Ovary (tissue), 9 donors: ENCODE results near the gene SPSB1. TPM values are rescaled to one million over a fixed set of nuclear protein-coding genes. Genes with fewer than 3 reads are reported as not detected.
A peak's percentile ranks its signal among the peaks of the same experiment; 100 is the strongest.

Experiments
- DNase-seq, 5 donors: peaks; one replicate each; pipeline ENCODE4 v3.0.0-alpha.2; 2019 to 2020
- H3K27ac ChIP-seq, 2 donors: fragments of 200-600 bp; one replicate each; pipeline versions ENCODE4 v1.5.1 to v1.8.0; 2019 to 2022
- H3K27me3 ChIP-seq: fragments of 200-600 bp; one replicate; pipeline ENCODE4 v1.8.0; 2022
- H3K36me3 ChIP-seq: fragments of 200-600 bp; sonication (generic); one replicate; pipeline ENCODE4 v1.5.1; 2019
- H3K4me1 ChIP-seq: one replicate; pipeline ENCODE4 v1.8.1; 2013; ENCODE audit warnings: mild to moderate bottlenecking, moderate library complexity; ENCODE audit not compliant: insufficient read depth
- H3K4me3 ChIP-seq: fragments of 200-600 bp; sonication (generic); one replicate; pipeline ENCODE4 v1.5.1; 2017
- H3K9me3 ChIP-seq, 2 donors: fragments of 200-600 bp in 1 of 2; sonication (generic) in 1 of 2; one replicate each; pipeline versions ENCODE4 v1.5.1 to v1.8.1; 2013 to 2019; ENCODE audit warnings: mild to moderate bottlenecking in 1 of 2, moderate library complexity in 1 of 2
- CTCF ChIP-seq, 3 donors: fragments of 450-650 bp in 2 of 3; fragments of 200-600 bp in 1 of 3; IDR thresholded peaks; one replicate each; pipeline versions ENCODE4 v1.5.1 to v1.8.0; 2016 to 2022; ENCODE audit warnings: antibody characterized with exemption in 3 of 3, mild to moderate bottlenecking in 1 of 3
- EP300 ChIP-seq: sonication (generic); formaldehyde crosslinking; IDR thresholded peaks from one replicate; pipeline ENCODE4 v1.6.1; 2017; ENCODE audit warnings: antibody characterized with exemption
- POLR2A ChIP-seq: fragments of 450-650 bp; IDR thresholded peaks from one replicate; pipeline ENCODE4 v1.6.1; 2017; ENCODE audit warnings: antibody characterized with exemption, mild to moderate bottlenecking, moderate library complexity
- WGBS, 3 donors: extraction: QIAGEN DNeasy Blood & Tissue Kit in 1 of 3; methylation state at CpG; one replicate each; pipeline versions ENCODE4 v1.1.5 to v1.1.7; 2013 to 2017; 5-methylcytosine and 5-hydroxymethylcytosine counted together
- intact Hi-C, 4 donors: fragments of 100-400 bp; cut with DNase I; formaldehyde crosslinking; loops; one replicate each; pipeline versions ENCODE4 v1.11.0 to v1.15.1; 2022 to 2023
- polyA plus RNA-seq, 2 donors: library from polyadenylated mRNA; stranded (reverse); fragments of 200-250 nt in 1 of 2; fragments of 350-450 nt in 1 of 2; fragmentation: Illumina TruSeq in 1 of 2; extraction: RNeasy Lipid Tissue Mini Kit (QIAGEN cat#74804) in 1 of 2; gene quantifications; one replicate each; pipeline ENCODE4 v1.2.3, GENCODE V29; 2013 to 2014
- total RNA-seq, 7 donors: library from RNA; depleted of rRNA in 2 of 7; stranded (reverse); fragments of >200 nt in 2 of 7; fragmentation: NEBNext Ultra II Directional in 3 of 7; extraction: Animal tissue kit (Norgen Biotek cat#: 25700) in 3 of 7; gene quantifications; one replicate each; pipeline versions ENCODE4 v1.1.0 to v1.2.4, GENCODE V29; 2016 to 2023
- donor health status: DM: no; HTN: no; CAD: no; lungs with moderate emphysema.
- donor health status: DM: no; HTN: no; CAD: no.
- donor health status: Bipolar disorder and iron deficiency.
- donor health status: DM: yes; HTN: yes; CAD: no.
- donor health status: DM: no; HTN: no; CAD: no.
- donor health status: DM: yes; HTN: yes; CAD: no.

SPSB1 gene
- total and polyA plus RNA-seq, 9 donors = 20.4 to 69.6 (median 34.4) TPM

- Histone ChIP-seq H3K27me3 (no peaks in the 10 kb centered on the region), H3K9me3 (no peaks in the 10 kb centered on the region), H3K27ac (peak overlapping the region in 1 of 2 donors; percentile 54), H3K36me3 (no peaks in the 10 kb centered on the region), H3K4me3 (no peak overlapping the region), H3K4me1 (peaks cover 18% of the 10 kb centered on the region)
- no peak for DNase-seq
- 16 to 21% (median 19%) methylated on average over 14 of the region's 14 CpGs for WGBS, 3 donors
- TF ChIP-seq EP300 (no peak), POLR2A (no peak), CTCF (IDR thresholded peaks at IDR 0.05) (no peak)
- intact Hi-C loops = no loop called here
Observed at GRCh38 chr1:9361630-9362260, 69.1 kb downstream of the SPSB1 start.

- H3K27ac ChIP-seq = no peak overlapping the region
- intact Hi-C loops = no loop called here
- no peaks in the 10 kb centered on the region for H3K9me3 ChIP-seq
- no peaks in the 10 kb centered on the region for H3K36me3 ChIP-seq
- WGBS, 3 donors = 73 to 92% (median 85%) methylated on average over 12 of the region's 12 CpGs
- peaks cover 18% of the 10 kb centered on the region for H3K4me1 ChIP-seq
- H3K27me3 ChIP-seq = no peaks in the 10 kb centered on the region
- DNase-seq = no peak
- H3K4me3 ChIP-seq = no peak overlapping the region
- TF ChIP-seq EP300 (no peak), CTCF (IDR thresholded peaks at IDR 0.05) (no peak), POLR2A (no peak)
Observed at GRCh38 chr1:9362488-9362887, 69.8 kb downstream of the SPSB1 start.

- intact Hi-C loops = no loop called here
- Histone ChIP-seq H3K27ac (no peak overlapping the region), H3K9me3 (no peaks in the 10 kb centered on the region), H3K36me3 (no peaks in the 10 kb centered on the region), H3K27me3 (no peaks in the 10 kb centered on the region), H3K4me3 (no peak overlapping the region), H3K4me1 (peaks cover 18% of the 10 kb centered on the region)
- WGBS, 3 donors = 74 to 85% (median 84%) methylated on average over 8 of the region's 8 CpGs
- TF ChIP-seq EP300 = no peak
- TF ChIP-seq CTCF (IDR thresholded peaks at IDR 0.05) = no peak
- TF ChIP-seq POLR2A = no peak
- DNase-seq = no peak
Observed at GRCh38 chr1:9363061-9363471, 70.4 kb downstream of the SPSB1 start.

- 84 to 90% (median 87%) methylated on average over 8 of the region's 8 CpGs for WGBS, 3 donors
- intact Hi-C loops = no loop called here
- H3K9me3 ChIP-seq = no peaks in the 10 kb centered on the region
- no peaks in the 10 kb centered on the region for H3K36me3 ChIP-seq
- H3K27ac ChIP-seq = no peak overlapping the region
- no peak overlapping the region for H3K4me3 ChIP-seq
- peaks cover 19% of the 10 kb centered on the region for H3K4me1 ChIP-seq
- TF ChIP-seq POLR2A (no peak), EP300 (no peak)
- no peak for DNase-seq
- H3K27me3 ChIP-seq = no peaks in the 10 kb centered on the region
Observed at GRCh38 chr1:9366298-9366697, 73.6 kb downstream of the SPSB1 start.

GRCh38 chr1:9366943-9367780 lies 74.5 kb downstream of the SPSB1 start:
- intact Hi-C loops = no loop called here
- peak in 1 of 5 donors; percentile 44 for DNase-seq
- Histone ChIP-seq H3K27me3 (no peaks in the 10 kb centered on the region), H3K4me3 (no peak overlapping the region), H3K36me3 (no peaks in the 10 kb centered on the region), H3K27ac (no peak overlapping the region), H3K4me1 (peaks cover 19% of the 10 kb centered on the region), H3K9me3 (no peaks in the 10 kb centered on the region)
- 91 to 94% (median 92%) methylated on average over 34 of the region's 34 CpGs for WGBS, 3 donors
- TF ChIP-seq POLR2A = no peak
- TF ChIP-seq EP300 = no peak
- TF ChIP-seq CTCF (IDR thresholded peaks at IDR 0.05) = no peak
